AG04450 (cell line): Measurements from ENCODE around the gene MADD. TPM values are rescaled to one million over a fixed set of nuclear protein-coding genes. Genes with fewer than 3 reads are reported as not detected.

Experiments used
- CTCF ChIA-PET: fragments of 300-600, 350-600 bp; formaldehyde crosslinking; extraction: SDS; loops from one replicate; lab custom pipeline; 2022; ENCODE audit warnings: antibody characterized with exemption, inconsistent platforms; lab: Charles Lee
- POLR2A ChIA-PET: fragments of 350-600 bp; formaldehyde crosslinking; extraction: SDS; loops from one replicate; lab custom pipeline; 2021; ENCODE audit warnings: antibody characterized with exemption, inconsistent platforms; lab: Yijun Ruan, JAX
- DNase-seq: peaks from one replicate; pipeline ENCODE4 v3.0.0-alpha.2; 2011; ENCODE audit warnings: low read depth, low spot score
- H3K27ac ChIP-seq: one replicate; pipeline ENCODE4 v1.5.1; 2012; ENCODE audit warnings: low read depth, low read length, control low read depth
- H3K27me3 ChIP-seq: one replicate; pipeline ENCODE4 v1.6.0; 2012; ENCODE audit warnings: low read length; ENCODE audit not compliant: control insufficient read depth, insufficient read depth
- H3K4me3 ChIP-seq: 2 replicates; pipeline ENCODE4 v1.5.1; 2011; ENCODE audit warnings: mild to moderate bottlenecking, low read depth, low read length, control low read depth
- H3K9me3 ChIP-seq: 2 replicates; pipeline ENCODE4 v1.5.1; 2012; ENCODE audit warnings: low read length; ENCODE audit not compliant: control insufficient read depth, insufficient read depth
- CTCF ChIP-seq: IDR thresholded peaks from 2 replicates; pipeline ENCODE4 v1.5.1; 2011; ENCODE audit warnings: low read depth, low read length, control low read depth, inconsistent platforms
- polyA plus RNA-seq: library from polyadenylated mRNA; depleted of rRNA; stranded (reverse); fragments of >200 nt; gene quantifications from 2 replicates; pipeline ENCODE4 v1.2.3, GENCODE V29; 2011

The MADD gene
- polyA plus RNA-seq, 1 experiment, result 10.5 TPM

- Histone ChIP-seq H3K27me3 (no peaks in the 10 kb centered on the region), H3K9me3 (no peaks in the 10 kb centered on the region; the same call in 1 of the 2 replicates), H3K27ac (no peak overlapping the region), H3K4me3 (no peak overlapping the region)
- POLR2A ChIA-PET, result no interaction called here
- CTCF ChIA-PET, result no interaction called here
- TF ChIP-seq CTCF, result no peak
- no peak for DNase-seq
Observed at GRCh38 chr11:47288066-47288465, 18.1 kb downstream of the MADD start.

DNA sequence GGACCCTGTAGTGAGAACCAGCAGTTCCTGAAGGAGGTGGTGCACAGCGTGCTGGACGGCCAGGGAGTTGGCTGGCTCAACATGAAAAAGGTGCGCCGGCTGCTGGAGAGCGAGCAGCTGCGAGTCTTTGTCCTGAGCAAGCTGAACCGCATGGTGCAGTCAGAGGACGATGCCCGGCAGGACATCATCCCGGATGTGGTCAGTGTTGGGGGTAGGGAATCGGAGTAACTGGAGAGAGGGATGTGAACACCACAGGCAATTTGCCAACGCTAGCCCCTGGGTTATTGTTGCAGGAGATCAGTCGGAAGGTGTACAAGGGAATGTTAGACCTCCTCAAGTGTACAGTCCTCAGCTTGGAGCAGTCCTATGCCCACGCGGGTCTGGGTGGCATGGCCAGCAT, 19.9 kb downstream of the MADD start:
- Histone ChIP-seq H3K27me3 (no peaks in the 10 kb centered on the region), H3K9me3 (no peaks in the 10 kb centered on the region), H3K4me3 (no peak overlapping the region), H3K27ac (no peak overlapping the region)
- POLR2A ChIA-PET, result no interaction called here
- DNase-seq, result no peak
- CTCF ChIA-PET, result interaction anchor here (1.0 kb wide), 1 partner anchor 31 kb away, joined by 3 read pairs; no protein-coding TSS in a partner anchor
- TF ChIP-seq CTCF, result no peak

- Histone ChIP-seq H3K27ac (no peak overlapping the region), H3K9me3 (no peaks in the 10 kb centered on the region), H3K27me3 (no peaks in the 10 kb centered on the region), H3K4me3 (no peak overlapping the region)
- ChIA-PET CTCF (interaction anchor here (1.9 kb wide), 1 partner anchor 60 kb away, joined by 6 read pairs; no protein-coding TSS in a partner anchor), POLR2A (no interaction called here)
- TF ChIP-seq CTCF, result no peak
- no peak for DNase-seq
Observed at GRCh38 chr11:47295385-47295784, 25.5 kb downstream of the MADD start.

GRCh38 chr11:47296045-47296444, 26.1 kb downstream of the MADD start:
- H3K4me3 ChIP-seq, result no peak overlapping the region
- DNase-seq, result no peak
- no peak for TF ChIP-seq CTCF
- H3K27me3 ChIP-seq, result no peaks in the 10 kb centered on the region
- H3K27ac ChIP-seq, result no peak overlapping the region
- H3K9me3 ChIP-seq, result no peaks in the 10 kb centered on the region
- ChIA-PET CTCF (interaction anchor here (1.9 kb wide), 1 partner anchor 59 kb away, joined by 6 read pairs; no protein-coding TSS in a partner anchor), POLR2A (no interaction called here)

DNA sequence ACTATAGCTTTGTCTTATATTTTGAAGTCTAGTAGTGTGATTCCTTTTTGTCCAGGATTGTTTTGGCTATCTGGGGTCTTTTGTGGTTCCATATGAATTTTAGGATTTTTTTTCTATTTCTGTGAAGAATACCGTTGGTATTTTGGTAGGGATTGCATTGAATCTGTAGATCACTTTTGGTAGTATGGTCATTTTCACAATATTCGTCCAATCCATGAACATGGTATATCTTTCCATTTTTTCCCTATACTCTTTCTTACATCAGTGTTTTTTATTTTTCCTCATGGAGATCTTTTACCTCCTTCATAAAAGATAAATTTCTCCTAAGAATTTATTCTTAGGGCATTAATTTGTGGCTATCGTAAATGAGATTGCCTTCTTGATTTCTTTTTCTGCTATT, 29.1 kb downstream of the MADD start:
- no peak for TF ChIP-seq CTCF
- no peak for DNase-seq
- ChIA-PET POLR2A (interaction anchor here (1.1 kb wide), 1 partner anchor 41 kb away, joined by 8 read pairs; the partner anchor contains the start of gene NR1H3), CTCF (interaction anchor here (1.1 kb wide), 1 partner anchor 39 kb away, joined by 4 read pairs; no protein-coding TSS in a partner anchor)
- Histone ChIP-seq H3K4me3 (no peak overlapping the region), H3K27me3 (no peaks in the 10 kb centered on the region), H3K27ac (no peak overlapping the region), H3K9me3 (peaks cover 8% of the 10 kb centered on the region; the same call in 1 of the 2 replicates)
